ENCODE measurements around the gene KANSL3.
"Not testable (repeated sequence)": the region's sequence is repeated elsewhere in the genome, so short reads cannot be mapped to it uniquely, and the experiment has no call there.

The KANSL3 gene

DNA sequence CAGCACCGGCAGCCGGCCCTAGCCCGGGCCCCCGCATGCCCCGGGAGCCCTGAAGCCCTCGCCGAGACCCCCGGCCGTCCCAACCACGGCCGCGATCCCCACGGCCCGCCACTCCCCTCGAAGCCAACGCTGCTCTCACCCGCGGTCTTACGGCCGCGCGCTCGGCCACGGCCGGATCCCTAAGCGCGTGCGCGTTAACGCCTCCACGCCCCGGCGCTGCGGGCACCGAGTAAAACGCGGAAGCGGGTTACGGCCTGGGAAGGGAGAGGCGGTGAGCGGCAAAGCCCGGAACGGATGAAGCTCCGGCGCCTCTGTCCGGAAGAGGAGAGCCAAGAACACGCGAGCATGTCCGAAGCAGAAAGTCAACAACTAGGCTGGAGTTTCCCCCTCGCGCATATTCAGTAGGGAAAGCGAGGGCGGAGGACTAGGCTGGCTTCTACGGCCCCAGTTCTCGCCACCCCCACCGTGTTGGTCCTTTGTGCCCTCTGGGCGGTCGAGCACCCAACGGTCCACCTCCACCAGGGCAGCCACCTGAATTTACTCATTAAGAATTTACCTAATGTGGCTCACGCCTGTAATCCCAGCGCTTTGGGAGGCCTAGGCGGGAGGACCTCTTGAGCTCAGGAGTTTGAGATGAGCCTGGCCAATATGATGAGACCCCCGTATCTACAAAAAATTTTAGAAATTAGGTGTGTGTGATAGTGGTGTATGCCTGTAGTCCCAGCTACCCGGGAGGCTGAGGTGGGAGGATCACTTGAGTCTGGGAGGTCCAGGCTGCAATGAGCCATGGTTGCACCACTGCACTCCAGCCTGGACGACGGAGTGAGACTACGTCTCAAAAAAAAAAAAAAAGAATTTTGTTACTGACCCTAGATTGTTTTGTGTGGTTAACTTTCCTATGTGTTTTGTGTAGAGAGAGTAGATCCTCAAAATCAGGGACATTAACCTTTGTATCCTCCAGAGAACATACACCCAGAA is at the start of gene KANSL3:
Gene KANSL3, minus strand, starts transcription at position 169 of the 978 bp plus-strand sequence. CDS start 1,177 bp downstream, outside the sequence.
- peak; percentile 85 for DNase-seq

DNA sequence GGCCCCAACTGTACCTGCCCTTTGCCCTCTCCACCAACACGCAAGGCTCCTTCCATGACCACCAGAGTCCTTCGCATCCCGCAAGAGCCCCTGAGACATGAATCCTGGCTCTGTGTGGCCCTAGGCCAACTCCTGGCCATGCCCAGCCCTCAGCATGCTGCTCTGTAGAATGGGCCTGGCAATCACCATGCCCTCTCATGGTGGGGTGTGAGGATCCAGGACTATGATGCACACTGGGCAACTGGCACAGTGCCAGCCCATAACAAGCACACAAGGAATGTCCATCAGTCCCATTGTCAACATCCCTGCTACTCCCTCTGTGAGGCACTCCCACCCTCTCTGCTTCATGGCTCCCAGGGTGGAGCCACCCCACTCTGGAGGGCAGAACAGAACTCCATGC is 49.2 kb upstream of the KANSL3 start:
- DNase-seq, result no peak

DNA sequence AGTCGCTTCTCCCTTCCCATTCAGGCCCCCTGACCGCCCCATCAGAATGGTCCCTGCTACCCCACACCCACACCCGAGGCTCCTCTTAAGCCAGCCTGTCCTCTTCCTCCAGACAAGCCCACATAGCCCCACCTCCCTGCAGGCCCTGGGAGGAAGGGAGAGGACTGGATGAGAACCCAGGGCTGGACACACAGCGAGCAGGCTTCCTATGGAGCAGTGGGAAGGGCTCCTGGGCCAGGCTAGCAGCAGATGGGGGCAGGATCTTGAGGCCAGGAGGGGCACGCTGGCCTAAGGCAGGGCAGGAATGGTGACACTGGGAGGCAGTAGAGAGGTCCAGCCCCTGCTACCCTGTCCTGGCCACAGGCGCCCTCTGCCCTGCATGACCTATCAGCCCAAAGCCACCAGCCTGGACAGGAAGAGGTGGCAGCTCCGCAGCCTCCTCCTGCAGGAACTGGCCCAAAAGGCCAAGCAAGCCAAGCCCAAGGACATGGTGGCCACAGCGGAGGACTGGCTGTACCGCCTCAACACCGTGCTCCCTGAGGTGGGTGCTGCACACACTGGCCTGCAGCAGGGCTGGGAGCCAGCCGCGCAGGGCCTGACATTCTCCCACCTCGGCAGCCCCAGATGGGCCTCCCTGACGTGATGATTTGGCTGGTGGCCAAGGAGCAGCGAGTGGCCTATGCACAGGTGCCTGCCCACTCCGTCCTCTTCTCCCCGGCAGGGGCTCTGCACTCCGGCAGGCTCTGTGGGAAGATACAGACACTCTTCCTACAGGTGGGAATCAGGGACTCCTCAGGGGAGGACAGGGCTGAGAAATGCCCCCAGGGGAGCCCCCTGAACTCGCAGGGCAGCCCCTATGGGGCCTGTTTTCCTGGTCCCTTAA is 47.7 kb upstream of the KANSL3 start:
- no peak for DNase-seq

DNA sequence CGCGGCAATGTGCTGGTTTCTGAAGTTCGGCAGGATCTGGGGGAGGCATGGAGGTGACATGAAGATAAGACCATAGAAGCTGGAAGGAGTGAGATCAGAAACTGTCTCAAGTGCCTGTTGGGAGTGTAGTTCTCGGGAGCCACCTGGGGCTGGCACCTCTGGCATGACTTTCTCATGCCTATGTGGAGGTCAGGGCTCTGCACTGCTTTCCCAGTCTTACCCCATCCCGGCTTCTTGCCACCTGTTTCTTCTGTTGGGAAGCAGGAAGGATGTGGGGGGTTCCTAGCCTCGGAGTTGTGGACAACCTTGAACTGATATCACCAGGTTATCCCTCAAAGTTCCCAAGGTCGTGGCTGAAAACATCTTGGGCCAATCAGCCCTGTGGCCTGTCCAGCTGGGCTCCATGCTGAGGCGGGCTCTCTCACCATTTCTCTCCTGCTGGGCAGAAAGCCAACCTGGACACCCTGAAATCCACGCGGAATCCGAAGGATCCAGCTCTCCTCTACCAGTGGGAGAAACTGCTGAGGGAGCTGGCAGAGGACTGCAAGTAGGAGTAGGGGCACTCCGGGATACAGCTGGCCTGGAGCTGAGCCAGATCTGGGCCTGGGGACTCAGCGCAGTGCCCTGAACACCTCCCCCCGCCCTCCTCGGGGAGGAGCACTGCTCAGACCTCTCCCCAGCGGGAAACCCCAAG is 46.9 kb upstream of the KANSL3 start:
- DNase-seq, result no peak

DNA sequence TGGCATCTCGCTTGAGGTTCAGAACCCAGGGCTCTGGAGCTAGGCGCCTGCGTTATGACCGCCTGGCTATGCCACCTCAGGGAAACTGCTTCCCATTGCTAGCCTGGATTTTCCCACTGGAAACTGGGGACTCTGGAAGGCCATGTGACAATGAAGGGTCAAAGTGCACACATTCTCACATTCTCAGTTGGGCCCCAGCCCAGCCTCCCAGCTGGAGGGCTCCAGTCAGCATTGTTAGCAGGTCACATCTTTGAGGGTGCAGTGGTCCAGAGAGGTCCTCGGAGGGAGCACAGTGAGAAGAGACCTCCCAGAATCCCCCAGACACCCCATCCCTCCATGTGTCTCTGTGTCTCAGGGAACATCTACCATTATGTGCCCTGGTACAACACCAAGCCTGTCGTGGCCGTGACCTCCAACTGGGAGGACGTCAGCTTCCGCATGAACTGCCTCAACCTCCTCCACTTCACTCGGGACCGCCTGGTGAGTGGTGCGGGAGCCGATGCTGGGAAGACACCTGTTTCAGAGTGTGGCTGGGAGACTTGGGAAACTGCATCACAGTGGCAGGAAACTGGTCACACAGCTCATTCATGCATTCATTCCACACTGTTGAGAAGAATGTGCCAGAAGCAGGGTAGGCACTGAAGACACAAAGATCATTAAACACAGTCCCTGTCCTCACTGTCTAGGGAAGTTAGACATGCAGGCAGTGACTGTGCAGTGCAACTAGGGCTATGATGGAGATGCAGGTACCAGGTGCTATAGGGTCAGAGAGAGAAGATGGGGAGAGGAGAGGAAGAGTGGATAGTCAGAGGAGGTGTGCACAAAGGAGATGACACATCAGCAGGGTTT is 46.1 kb upstream of the KANSL3 start:
- DNase-seq, result no peak

DNA sequence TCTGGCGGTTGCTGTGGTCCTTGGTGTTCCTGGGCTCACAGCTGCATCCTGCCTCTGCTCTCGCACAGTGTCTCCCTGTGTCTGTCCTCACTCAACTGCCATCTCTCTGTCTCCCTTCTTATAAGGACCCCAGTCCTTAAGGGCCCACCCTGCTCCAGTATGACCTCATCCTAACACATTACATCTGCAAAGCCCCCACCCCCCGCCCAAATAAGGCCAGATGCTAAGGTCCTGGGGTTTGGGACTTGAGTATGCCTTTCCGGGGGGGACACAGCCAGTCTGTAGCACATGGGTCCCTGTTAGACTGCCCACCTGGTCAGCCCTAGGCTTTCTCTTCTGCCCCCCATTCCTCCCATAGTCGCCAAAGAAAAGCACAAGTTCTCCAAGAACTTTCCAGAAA is 45.2 kb upstream of the KANSL3 start:
- DNase-seq, result no peak

DNA sequence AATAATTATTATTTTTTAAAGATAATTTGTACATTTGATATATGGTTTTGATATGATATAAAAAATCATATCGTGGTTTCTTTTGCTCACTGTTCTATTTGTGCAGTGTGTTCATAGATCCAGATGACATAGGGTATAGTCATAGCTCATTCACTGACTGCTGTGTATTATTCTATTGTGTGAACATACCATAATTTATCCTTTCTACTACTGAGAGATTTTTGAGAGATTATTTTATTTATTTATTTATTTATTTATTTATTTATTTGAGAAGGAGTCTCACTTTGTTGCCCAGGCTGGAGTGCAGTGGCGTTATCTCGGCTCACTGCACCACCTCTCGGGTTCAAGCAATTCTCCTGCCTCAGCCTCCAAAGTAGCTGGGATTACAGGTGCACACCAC is 43.4 kb upstream of the KANSL3 start:
- DNase-seq, result no peak

DNA sequence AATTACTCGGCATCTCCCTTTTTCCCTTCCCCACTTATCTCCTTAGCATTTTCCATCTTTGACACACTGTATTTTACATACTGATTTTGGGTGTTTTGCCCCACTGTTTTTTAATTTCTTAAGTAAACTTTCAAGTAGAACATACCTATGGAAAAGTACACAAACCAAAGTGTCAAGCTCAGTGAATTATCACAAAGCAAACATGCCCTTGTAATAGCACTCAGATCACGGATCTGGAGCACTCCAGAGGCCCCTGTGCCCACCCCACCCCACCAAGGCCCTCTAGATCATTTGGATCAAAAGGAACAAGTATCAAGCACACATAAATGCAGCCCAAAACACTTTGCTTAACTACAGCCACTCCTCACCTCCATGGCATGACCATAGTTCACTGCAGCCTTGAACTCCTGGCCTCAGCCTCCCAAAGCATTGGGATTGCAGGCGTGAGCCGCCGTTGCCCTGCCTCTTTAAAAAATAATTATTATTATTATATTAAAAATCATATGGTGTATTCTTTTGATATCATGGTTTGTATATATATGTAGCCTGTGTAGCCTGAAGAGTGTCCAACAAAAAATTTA is 42.5 kb upstream of the KANSL3 start:
- DNase-seq, result no peak

DNA sequence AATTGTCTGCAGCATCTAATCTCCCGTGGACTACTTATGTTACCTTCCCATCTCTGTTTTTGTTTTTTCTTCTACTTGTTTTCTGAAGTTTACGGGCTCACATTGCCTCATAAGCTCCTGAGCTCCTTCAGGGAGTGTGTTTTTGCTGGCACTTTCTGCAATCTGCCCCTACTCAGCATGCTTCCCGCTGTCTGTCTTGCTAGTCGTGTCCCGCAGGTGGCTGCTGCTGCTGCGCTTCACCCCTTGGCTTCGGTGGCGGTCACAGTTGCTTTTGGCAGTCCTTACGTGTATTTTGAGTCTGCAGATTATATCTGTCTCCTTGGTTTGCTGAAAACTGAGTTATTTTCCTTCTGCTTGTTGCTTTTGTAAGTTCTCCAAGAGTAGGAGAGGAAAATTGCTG is 41.7 kb upstream of the KANSL3 start:
- DNase-seq, result no peak

DNA sequence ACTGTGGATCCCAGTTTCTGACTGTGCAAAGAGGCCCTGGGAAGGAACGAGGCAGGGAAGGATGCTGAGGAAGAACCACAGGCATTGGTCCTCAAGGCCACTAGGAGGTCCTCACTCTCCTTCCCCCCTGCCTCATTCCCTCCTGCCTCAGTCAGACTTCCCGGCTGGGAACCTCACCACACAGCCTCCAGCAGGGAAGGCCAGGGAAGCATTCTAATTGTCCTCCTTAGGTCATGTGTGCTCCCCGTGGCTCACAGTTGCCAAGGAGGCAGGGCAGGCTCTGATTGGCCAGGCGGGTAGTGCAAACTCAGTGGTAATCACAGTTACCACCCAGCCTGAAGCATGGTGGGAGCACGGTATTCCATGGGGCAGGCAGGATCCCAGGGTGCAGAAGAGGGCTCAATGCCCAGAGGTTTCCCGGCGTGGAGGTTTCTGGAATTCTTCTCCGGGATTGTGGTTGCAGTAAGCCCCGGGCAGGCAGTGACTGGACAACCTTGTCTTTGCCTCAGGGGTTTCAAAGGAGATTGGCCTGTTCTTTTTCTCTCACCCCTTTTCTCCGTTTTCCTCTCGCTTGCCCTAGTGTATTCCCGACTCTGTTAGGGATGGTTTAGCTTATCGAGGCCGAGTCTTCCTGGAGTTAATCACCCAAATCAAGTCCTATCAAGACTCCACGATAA is 31.6 kb upstream of the KANSL3 start:
- no peak for DNase-seq

DNA sequence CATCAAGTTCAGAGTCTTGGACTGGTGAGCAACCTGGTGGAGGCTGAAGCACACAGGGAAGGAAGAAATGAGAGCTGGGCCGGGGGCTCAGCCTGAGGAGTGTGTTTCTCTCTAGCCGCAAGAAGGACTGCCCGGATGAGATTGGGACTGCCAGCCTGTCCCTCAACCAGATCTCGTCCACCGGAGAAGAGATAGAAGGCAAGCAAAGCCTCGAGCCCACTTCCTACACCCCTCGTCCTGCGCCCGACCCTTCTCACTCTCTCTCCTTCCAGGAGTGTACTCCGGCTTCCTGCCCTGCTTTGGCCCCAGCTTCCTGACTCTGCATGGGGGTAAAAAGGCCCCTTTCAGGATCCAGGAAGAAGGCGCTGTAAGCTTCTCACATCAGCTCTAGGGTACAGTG is 30.7 kb upstream of the KANSL3 start:
- no peak for DNase-seq

DNA sequence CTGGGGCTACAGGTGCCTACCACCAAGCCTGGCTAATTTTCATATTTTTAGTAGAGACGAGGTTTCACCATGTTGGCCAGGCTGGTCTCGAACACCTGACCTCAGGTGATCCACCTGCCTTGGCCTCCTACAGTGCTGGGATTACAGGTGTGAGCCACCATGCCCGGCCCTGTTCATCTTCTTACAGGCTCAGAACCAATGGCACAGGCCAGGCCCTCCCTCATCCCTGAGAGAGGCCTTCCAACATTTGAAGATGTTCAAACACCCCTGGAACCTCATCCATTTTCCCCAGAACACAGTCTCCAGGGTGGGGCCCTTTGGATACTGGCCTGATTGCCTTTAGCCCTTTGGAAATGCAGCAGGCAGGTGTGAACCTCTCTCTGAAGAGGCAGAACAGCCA is 27.6 kb upstream of the KANSL3 start:
- DNase-seq, result not testable (repeated sequence)

DNA sequence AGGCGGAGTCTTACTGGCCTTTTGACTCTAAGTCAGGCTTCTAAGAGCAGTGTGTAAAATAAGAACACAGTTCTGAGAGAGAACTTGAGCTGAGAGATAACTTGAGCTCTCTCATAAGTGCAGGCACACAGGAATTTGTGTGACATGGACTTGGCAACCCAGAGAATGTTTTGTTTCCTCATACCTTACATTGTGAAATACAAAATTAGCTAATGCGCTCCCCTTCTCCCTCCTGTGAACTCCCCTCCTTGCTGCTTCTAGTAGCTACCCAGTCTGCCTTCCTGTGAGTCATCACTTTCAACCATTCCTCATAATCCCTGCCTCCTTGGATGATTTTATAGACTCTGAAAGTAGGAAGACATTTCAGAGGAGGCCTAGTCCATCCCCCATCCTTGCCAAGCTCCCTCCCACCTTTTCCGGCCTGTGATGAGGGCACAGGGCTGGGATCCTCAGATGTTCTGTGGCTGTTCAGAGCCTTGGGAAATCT is 27.0 kb upstream of the KANSL3 start:
- peak; percentile 66 for DNase-seq

DNA sequence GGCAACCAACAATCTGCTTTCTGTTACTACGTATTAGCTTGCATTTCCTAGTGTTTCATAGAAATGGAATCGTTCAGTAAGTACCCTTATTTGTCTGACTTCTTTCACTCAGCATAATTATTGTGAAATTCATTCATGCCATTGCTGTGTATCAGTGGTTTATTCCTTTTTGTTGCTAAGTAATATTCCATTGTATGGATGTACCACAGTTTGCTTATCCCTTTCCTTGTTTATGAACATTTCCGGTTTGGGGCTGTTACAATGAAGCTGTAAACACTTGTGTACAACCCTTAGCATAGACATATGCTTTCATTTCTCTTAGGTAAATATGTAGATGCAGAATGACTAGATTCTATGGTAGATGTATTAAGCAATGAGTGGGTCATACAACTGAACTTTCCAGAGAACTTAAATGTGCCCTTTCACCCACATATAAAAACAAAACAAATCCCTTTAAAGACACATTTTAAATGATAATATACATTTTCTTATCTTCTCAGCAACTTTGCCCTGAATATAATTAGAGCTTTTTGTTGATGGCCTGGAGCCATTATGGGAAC is 26.3 kb upstream of the KANSL3 start:
- DNase-seq, result no peak

DNA sequence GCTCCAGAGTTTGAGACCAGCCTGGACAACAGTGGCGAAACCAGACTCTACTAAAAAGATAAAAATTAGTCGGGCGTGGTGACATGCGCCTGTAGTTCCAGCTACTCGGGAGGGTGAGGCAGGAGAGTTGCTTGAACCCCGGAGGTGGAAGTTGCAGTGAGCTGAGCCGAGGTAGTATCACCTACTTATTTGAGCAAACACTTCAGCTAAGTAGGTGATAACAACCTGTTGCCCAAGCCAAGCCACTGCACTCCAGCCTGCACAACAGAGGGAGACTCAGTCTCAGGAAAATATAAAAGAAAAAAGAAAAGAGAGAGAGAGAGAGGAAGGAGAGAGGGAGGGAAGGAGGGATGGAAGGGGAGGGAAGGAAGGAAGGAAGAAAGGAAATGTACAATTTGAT is 25.7 kb upstream of the KANSL3 start:
- no peak for DNase-seq

DNA sequence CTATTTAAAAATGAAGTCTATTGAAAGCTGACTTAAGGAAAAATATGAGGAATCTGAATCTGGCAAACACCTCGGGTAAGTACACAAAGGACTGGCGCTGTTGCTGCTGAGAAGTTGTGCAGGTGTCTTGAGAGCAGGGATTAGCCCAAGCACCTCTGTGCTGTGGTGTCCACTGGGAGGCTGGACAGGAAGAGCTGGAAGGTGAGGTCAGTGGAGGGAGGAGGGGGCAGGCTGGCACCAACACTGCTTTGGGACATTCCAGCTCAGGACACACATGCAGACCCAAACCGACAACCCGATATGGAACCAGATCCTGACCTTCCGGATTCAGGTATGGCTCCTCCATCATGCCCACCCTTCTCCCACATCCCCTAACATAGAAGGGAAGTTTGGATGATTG is 25.1 kb upstream of the KANSL3 start:
- no peak for DNase-seq

DNA sequence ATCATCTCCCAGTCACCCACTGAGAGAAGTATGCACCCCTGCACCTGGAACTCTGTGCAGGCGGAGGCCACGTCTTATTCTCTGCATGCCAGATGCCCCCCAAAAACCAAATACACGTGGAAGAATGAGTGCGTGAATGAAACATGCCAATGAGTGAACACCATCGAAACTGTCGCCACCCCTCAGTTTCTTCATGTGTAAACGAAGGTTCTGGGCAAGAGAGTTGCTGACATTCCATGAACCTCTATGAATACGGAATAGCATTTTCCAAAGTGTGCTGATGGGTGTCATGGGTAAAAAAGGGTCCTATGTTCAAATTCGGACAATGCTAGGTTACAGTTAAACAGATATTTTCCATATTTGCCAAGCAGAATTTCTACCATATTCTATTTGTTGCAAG is 24.2 kb upstream of the KANSL3 start:
- DNase-seq, result no peak

DNA sequence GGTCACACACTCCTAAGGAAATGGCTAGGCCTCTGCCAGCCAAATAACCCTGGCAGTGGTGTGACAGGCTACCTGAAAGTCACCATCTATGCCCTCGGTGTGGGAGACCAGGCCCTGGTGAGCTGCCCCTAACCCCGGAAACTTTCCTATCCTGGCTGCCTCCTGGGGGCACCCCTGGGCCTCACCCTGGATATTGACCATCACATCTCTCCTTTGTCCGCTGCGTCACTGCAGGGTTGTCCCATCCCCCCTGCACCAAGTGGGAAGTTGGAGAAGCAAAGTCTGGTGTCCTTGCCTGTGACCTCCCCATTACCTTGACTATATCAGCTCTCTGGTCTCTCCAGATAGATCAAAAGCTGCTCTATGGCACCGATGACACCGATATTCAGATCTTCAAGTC is 23.2 kb upstream of the KANSL3 start:
- DNase-seq, result no peak

DNA sequence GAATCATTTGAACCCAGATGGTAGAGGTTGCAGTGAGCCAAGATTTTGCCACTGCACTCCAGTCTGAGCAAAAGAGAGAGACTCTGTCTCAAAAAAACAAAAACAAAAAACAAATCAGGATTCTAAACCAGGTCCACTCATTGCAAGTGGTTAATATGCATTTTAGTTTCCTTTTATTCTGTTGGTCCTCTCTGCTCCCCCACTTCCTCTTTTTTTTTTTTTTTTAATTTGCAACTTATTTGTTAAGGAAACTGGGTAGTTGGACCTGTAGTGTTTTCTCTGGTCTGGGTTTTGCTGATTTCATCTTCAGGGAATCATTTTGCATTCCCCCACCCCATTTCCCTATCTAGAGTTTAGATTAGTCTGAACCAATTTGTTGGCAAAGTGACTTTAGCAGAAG is 18.4 kb upstream of the KANSL3 start:
- DNase-seq, result no peak

DNA sequence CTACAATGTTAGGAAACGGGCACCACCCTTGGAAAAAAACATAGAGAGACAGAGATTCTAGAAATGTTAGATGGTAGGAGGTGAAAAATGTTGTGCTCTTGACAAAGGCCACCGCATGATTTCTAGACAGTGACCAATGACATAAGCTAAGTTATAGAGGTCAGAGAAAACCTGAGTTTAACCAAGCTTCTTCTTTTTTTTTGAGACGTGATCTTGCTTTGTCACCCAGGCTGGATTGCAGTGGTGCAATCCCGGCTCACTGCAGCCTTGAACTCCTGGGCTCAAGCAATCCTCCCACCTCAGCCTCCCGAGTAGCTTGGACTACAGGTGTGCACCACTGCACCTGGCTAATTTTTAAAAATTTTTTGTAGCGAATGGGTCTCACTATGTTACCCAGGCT is 17.4 kb upstream of the KANSL3 start:
- DNase-seq, result no peak

DNA sequence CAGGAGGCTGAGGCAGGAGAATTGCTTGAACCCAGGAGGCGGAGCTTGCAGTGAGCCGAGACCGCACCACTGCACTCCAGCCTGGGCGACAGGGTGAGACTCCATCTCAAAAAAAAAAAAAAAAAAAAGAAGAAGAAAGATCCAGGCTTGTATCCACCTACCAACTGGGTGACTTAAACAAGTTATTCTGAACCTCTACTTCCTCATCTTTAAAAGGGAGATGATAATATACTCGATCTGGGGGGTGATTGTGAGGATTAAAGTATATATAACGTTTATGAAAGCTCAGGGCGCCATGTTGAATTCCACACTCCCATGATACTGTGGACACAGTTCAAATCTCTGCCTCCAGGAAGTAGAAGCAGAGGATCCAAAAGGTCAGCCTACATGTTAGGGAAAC is 16.7 kb upstream of the KANSL3 start:
- not testable (repeated sequence) for DNase-seq

Measured in T1000 (cell line).